ENCODE measurements around the gene KRTAP5-1. TPM values are rescaled to one million over a fixed set of nuclear protein-coding genes. Genes with fewer than 3 reads are reported as not detected.

The KRTAP5-1 gene
- total RNA-seq, 1 experiment from 2014 or later = not detected

- no peak for DNase-seq
- intact Hi-C loops (cut with micrococcal nuclease; ENCODE audit: unreplicated experiment) = no loop called here
- no peaks in the 10 kb centered on the region for H3K9me3 Mint-ChIP-seq (ENCODE audit: low read depth, unreplicated experiment)
- H3K27me3 Mint-ChIP-seq (ENCODE audit: unreplicated experiment) = no peaks in the 10 kb centered on the region
- CTCF ChIA-PET = interaction anchor here (0.6 to 1.2 kb wide), 2 partner anchors 8 to 17 kb away, joined by 3 to 4 read pairs; no protein-coding TSS in a partner anchor
- peaks cover 38% of the 10 kb centered on the region for H3K36me3 Mint-ChIP-seq (ENCODE audit: insufficient read depth, unreplicated experiment)
- H3K4me3 Mint-ChIP-seq (ENCODE audit: low read depth, unreplicated experiment) = no peak overlapping the region
- H3K4me1 Mint-ChIP-seq (ENCODE audit: low read depth, unreplicated experiment) = peaks cover 7% of the 10 kb centered on the region
- no peak for TF ChIP-seq CTCF (IDR thresholded peaks at IDR 0.05; ENCODE audit: unreplicated experiment)
- no TSS peak for BruUV-seq (replicated peaks)
- H3K27ac Mint-ChIP-seq (ENCODE audit: unreplicated experiment) = no peak overlapping the region
These were observed 19.2 kb downstream of the KRTAP5-1 start for GRCh38 chr11:1565904-1566247.

- no peak for TF ChIP-seq CTCF (IDR thresholded peaks at IDR 0.05; ENCODE audit: unreplicated experiment)
These were observed 19.7 kb downstream of the KRTAP5-1 start for GRCh38 chr11:1565173-1565903.

DNA sequence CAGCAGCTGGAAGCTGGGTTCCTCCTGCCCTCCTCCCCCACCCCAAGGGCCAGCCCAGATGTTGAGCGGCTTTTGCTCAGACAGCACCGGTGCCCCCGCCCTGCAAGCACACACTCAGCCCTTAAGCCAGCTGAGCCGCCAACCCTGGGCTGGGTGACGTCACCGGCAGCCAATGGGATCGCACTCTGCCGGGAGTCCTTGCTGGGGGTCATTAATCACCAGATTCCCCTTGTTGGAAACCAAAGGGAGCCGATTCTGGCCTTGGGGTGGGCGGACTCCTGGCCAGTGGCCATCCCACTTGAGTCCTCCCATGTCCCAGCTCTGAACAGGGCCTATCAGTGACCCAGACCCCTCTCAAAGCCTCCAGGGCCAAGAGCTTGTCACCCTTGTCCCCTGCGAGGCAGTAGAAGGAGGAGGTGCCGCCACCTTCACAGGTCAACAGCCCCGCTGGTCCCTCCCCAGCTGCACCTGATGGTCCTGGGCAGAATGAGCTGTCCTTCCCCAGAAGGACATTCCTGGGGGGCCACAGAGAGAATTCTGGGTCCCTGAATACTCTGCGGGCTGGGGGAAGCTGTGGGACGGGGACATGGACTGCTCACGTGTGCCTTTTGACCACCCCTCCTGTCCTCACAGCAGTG, 20.4 kb downstream of the KRTAP5-1 start:
- Mint-ChIP-seq H3K9me3 (ENCODE audit: low read depth, unreplicated experiment) (no peaks in the 10 kb centered on the region), H3K36me3 (ENCODE audit: insufficient read depth, unreplicated experiment) (peaks cover 32% of the 10 kb centered on the region), H3K4me3 (ENCODE audit: low read depth, unreplicated experiment) (no peak overlapping the region), H3K27me3 (ENCODE audit: unreplicated experiment) (no peaks in the 10 kb centered on the region), H3K4me1 (ENCODE audit: low read depth, unreplicated experiment) (peaks cover 10% of the 10 kb centered on the region), H3K27ac (ENCODE audit: unreplicated experiment) (no peak overlapping the region)
- intact Hi-C loops (cut with micrococcal nuclease; ENCODE audit: unreplicated experiment) = no loop called here
- BruUV-seq (replicated peaks) = no TSS peak
- TF ChIP-seq CTCF (IDR thresholded peaks at IDR 0.05; ENCODE audit: unreplicated experiment) = no peak
- DNase-seq = no peak
- CTCF ChIA-PET = interaction anchor here (0.9 kb wide), 1 partner anchor 18 kb away, joined by 3 read pairs; no protein-coding TSS in a partner anchor

More at GRCh38 chr11:1565173-1565903, 19.7 kb downstream of the KRTAP5-1 start:
- no peaks in the 10 kb centered on the region for H3K27me3 Mint-ChIP-seq (ENCODE audit: unreplicated experiment)
- H3K4me1 Mint-ChIP-seq (ENCODE audit: low read depth, unreplicated experiment) = peaks cover 7% of the 10 kb centered on the region
- H3K36me3 Mint-ChIP-seq (ENCODE audit: insufficient read depth, unreplicated experiment) = peaks cover 33% of the 10 kb centered on the region
- intact Hi-C loops (cut with micrococcal nuclease; ENCODE audit: unreplicated experiment) = no loop called here
- CTCF ChIA-PET = interaction anchor here (0.6 kb wide), 1 partner anchor 17 kb away, joined by 3 read pairs; no protein-coding TSS in a partner anchor
- no TSS peak for BruUV-seq (replicated peaks)
- no peak for DNase-seq
- H3K4me3 Mint-ChIP-seq (ENCODE audit: low read depth, unreplicated experiment) = no peak overlapping the region
- H3K27ac Mint-ChIP-seq (ENCODE audit: unreplicated experiment) = no peak overlapping the region
- H3K9me3 Mint-ChIP-seq (ENCODE audit: low read depth, unreplicated experiment) = no peaks in the 10 kb centered on the region

DNA sequence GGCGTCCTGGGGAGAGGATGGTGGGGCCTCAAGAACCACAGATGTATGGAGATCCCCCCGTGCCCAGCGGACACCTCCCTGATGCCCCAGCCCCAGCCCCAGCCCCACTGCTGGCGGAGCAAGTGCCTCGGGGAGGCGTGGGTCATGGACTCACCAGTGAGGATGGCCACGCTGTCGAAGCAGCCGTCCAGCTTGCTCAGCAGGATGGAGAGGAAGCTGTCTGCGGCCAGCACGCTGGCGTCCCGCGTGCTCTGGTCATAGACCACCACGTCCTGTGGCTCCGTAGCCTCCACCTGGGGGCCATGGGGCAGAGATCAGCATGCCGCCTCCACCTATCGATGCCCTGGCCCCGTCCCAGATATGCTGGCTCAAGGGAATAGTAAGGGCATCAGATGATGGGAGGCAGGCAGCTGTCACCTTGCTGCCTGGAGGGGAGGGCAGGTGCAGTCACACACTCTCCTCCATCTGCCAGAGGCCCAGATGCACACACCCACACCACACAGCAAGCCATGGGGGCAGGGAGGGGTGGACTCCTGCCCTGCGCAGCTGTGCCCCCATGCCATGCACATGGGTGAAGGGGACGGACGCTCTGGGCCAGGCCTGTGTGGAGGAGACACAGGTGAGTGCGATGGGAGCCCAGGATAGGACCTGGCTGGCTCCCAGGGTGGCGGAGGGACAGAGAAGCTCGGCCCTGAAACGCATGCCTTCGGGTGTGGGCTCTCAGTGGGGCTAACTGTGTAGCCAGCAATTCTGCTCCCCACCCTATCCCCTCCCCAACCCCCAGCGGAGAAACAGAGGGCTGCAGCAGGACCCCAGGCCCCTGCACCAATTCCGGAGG, 21.2 kb downstream of the KRTAP5-1 start:
- DNase-seq = no peak
- Mint-ChIP-seq H3K36me3 (ENCODE audit: insufficient read depth, unreplicated experiment) (peaks cover 34% of the 10 kb centered on the region), H3K4me1 (ENCODE audit: low read depth, unreplicated experiment) (peaks cover 11% of the 10 kb centered on the region), H3K27ac (ENCODE audit: unreplicated experiment) (no peak overlapping the region), H3K27me3 (ENCODE audit: unreplicated experiment) (no peaks in the 10 kb centered on the region), H3K9me3 (ENCODE audit: low read depth, unreplicated experiment) (no peaks in the 10 kb centered on the region), H3K4me3 (ENCODE audit: low read depth, unreplicated experiment) (no peak overlapping the region)
- no TSS peak for BruUV-seq (replicated peaks)
- intact Hi-C loops (cut with micrococcal nuclease; ENCODE audit: unreplicated experiment) = no loop called here
- no peak for TF ChIP-seq CTCF (IDR thresholded peaks at IDR 0.05; ENCODE audit: unreplicated experiment)
- CTCF ChIA-PET = interaction anchor here (0.9 kb wide), 1 partner anchor 17 kb away, joined by 3 read pairs; no protein-coding TSS in a partner anchor
